Measurements from ENCODE around the gene MICALL1. TPM values are rescaled to one million over a fixed set of nuclear protein-coding genes. Genes with fewer than 3 reads are reported as not detected.
"Not testable (repeated sequence)": the region's sequence is repeated elsewhere in the genome, so short reads cannot be mapped to it uniquely, and the experiment has no call there.

The MICALL1 gene
- total RNA-seq, 1 donor from 2014 or later, result 5.0 TPM

GRCh38 chr22:37972527-37972926 is 66.4 kb downstream of the MICALL1 start:
- no peaks in the 10 kb centered on the region for H3K9me3 Mint-ChIP-seq
- Histone ChIP-seq H3K27me3 (no peaks in the 10 kb centered on the region), H3K36me3 (no peaks in the 10 kb centered on the region), H3K9me3 (ENCODE audit: low read depth) (no peaks in the 10 kb centered on the region), H3K4me1 (peaks cover 33% of the 10 kb centered on the region), H4K20me1 (ENCODE audit: low read depth) (no peaks in the 10 kb centered on the region), H3K4me2 (no peak overlapping the region), H3K4me3 (no peak overlapping the region), H3K79me2 (ENCODE audit: low read depth) (no peaks in the 10 kb centered on the region), H3K9ac (no peak overlapping the region), H3K27ac (no peak overlapping the region), H2AFZ (replicated peaks) (no peak overlapping the region), H3F3A (ENCODE audit: low read depth) (peaks cover 40% of the 10 kb centered on the region)
- H3K27ac Mint-ChIP-seq, result no peak overlapping the region
- H3K27me3 Mint-ChIP-seq (ENCODE audit: insufficient read depth, low read depth), result peaks cover 2% of the 10 kb centered on the region
- no peak for TF ChIP-seq EZH2 (IDR thresholded peaks at IDR 0.05)
- no peak for TF ChIP-seq EZH2phosphoT487 (IDR thresholded peaks at IDR 0.05)
- TF ChIP-seq, protein P1, sequence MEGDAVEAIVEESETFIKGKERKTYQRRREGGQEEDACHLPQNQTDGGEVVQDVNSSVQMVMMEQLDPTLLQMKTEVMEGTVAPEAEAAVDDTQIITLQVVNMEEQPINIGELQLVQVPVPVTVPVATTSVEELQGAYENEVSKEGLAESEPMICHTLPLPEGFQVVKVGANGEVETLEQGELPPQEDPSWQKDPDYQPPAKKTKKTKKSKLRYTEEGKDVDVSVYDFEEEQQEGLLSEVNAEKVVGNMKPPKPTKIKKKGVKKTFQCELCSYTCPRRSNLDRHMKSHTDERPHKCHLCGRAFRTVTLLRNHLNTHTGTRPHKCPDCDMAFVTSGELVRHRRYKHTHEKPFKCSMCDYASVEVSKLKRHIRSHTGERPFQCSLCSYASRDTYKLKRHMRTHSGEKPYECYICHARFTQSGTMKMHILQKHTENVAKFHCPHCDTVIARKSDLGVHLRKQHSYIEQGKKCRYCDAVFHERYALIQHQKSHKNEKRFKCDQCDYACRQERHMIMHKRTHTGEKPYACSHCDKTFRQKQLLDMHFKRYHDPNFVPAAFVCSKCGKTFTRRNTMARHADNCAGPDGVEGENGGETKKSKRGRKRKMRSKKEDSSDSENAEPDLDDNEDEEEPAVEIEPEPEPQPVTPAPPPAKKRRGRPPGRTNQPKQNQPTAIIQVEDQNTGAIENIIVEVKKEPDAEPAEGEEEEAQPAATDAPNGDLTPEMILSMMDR (IDR thresholded peaks at IDR 0.05), result no peak
- peaks cover 13% of the 10 kb centered on the region for H3K36me3 Mint-ChIP-seq
- no peak overlapping the region for H3K4me3 Mint-ChIP-seq
- H3K4me1 Mint-ChIP-seq, result peaks cover 27% of the 10 kb centered on the region
- no peak for DNase-seq (ENCODE audit: low spot score)

- H3K27ac Mint-ChIP-seq, result no peak overlapping the region
- no peak overlapping the region for H3K4me3 Mint-ChIP-seq
- no peaks in the 10 kb centered on the region for H3K36me3 ChIP-seq
- H3F3A ChIP-seq (ENCODE audit: low read depth), result peaks cover 32% of the 10 kb centered on the region
- no peaks in the 10 kb centered on the region for H3K9me3 ChIP-seq (ENCODE audit: low read depth)
- H3K4me3 ChIP-seq, result no peak overlapping the region
- H3K27me3 Mint-ChIP-seq (ENCODE audit: insufficient read depth, low read depth), result peaks cover 2% of the 10 kb centered on the region
- H2AFZ ChIP-seq (replicated peaks), result no peak overlapping the region
- H3K27me3 ChIP-seq, result no peaks in the 10 kb centered on the region
- H3K4me2 ChIP-seq, result no peak overlapping the region
- no peak for DNase-seq (ENCODE audit: low spot score)
- H3K27ac ChIP-seq, result no peak overlapping the region
- H3K4me1 Mint-ChIP-seq, result peaks cover 18% of the 10 kb centered on the region
- peaks cover 23% of the 10 kb centered on the region for H3K4me1 ChIP-seq
- H3K36me3 Mint-ChIP-seq, result peaks cover 9% of the 10 kb centered on the region
- TF ChIP-seq EZH2phosphoT487 (IDR thresholded peaks at IDR 0.05), result no peak
- TF ChIP-seq, protein P1 (IDR thresholded peaks at IDR 0.05), result no peak
- TF ChIP-seq EZH2 (IDR thresholded peaks at IDR 0.05), result no peak
- no peak overlapping the region for H3K9ac ChIP-seq
- H3K79me2 ChIP-seq (ENCODE audit: low read depth), result no peaks in the 10 kb centered on the region
- no peaks in the 10 kb centered on the region for H3K9me3 Mint-ChIP-seq
- no peaks in the 10 kb centered on the region for H4K20me1 ChIP-seq (ENCODE audit: low read depth)
Observed at GRCh38 chr22:37973271-37974170, 67.4 kb downstream of the MICALL1 start.

DNA sequence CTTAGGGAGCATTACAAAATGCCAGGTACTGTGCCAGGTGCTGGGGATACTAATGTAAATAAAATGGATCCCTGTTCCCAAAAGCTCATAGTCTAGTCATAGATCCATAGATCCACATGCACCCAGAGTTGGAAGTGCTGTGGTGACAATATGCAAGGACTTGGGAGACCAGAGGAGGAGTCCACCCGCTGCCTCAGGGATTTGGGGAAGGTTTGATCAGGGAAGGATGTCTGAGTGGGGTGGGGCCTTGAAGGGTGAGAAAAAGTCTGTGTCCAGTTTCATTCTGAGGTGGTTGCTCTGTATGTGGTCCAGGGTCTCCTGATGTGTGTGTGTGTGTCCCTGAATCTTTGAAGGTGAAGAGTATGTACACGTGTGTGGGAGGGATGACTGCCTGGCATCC is 69.1 kb downstream of the MICALL1 start:
- Histone ChIP-seq H2AFZ (replicated peaks) (no peak overlapping the region), H3K27ac (no peak overlapping the region)
- TF ChIP-seq, protein P1 (IDR thresholded peaks at IDR 0.05), result no peak
- TF ChIP-seq EZH2 (IDR thresholded peaks at IDR 0.05), result no peak
- no peak for TF ChIP-seq EZH2phosphoT487 (IDR thresholded peaks at IDR 0.05)

DNA sequence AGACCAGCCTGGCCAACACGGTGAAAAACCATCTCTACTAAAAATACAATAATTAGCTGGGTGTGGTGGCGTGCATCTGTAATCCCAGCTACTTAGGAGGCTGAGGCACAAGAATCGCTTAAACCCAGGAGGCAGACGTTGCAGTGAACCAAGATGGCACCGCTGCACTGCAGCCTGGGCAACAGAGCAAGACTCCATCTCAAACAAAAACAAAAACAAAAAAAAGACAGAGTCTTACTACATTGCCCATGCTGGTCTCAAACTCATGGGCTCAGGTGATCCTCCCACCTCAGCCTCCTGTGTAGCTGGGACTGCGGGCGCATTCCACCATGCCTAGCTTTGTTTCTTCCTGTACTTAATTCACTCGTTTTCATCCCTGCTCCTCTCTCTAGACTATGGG is 69.9 kb downstream of the MICALL1 start:
- H3K9me3 ChIP-seq (ENCODE audit: low read depth); H3K4me3 ChIP-seq; H3K9ac ChIP-seq; H3K36me3 ChIP-seq; DNase-seq (ENCODE audit: low spot score); H3K9me3 Mint-ChIP-seq; H4K20me1 ChIP-seq (ENCODE audit: low read depth); H3K27me3 Mint-ChIP-seq (ENCODE audit: insufficient read depth, low read depth); H3K27ac Mint-ChIP-seq; H3K36me3 Mint-ChIP-seq; H3K4me3 Mint-ChIP-seq; H3K79me2 ChIP-seq (ENCODE audit: low read depth); H2AFZ ChIP-seq (replicated peaks); H3K27ac ChIP-seq; H3K27me3 ChIP-seq; H3K4me2 ChIP-seq: not testable (repeated sequence)
- peaks cover 30% of the 10 kb centered on the region for H3K4me1 ChIP-seq
- peaks cover 20% of the 10 kb centered on the region for H3K4me1 Mint-ChIP-seq
- H3F3A ChIP-seq (ENCODE audit: low read depth), result peaks cover 13% of the 10 kb centered on the region

More for the DNA sequence above, 69.1 kb downstream of the MICALL1 start:
- no peaks in the 10 kb centered on the region for H3K36me3 ChIP-seq
- no peak overlapping the region for H3K4me2 ChIP-seq
- no peak overlapping the region for H3K4me3 ChIP-seq
- H3K4me3 Mint-ChIP-seq, result no peak overlapping the region
- H3K9me3 Mint-ChIP-seq, result no peaks in the 10 kb centered on the region
- H3K9me3 ChIP-seq (ENCODE audit: low read depth), result no peaks in the 10 kb centered on the region
- H3K27me3 ChIP-seq, result no peaks in the 10 kb centered on the region
- peaks cover 2% of the 10 kb centered on the region for H3K36me3 Mint-ChIP-seq
- H3K79me2 ChIP-seq (ENCODE audit: low read depth), result no peaks in the 10 kb centered on the region
- peaks cover 22% of the 10 kb centered on the region for H3K4me1 Mint-ChIP-seq
- H3K27me3 Mint-ChIP-seq (ENCODE audit: insufficient read depth, low read depth), result peaks cover 2% of the 10 kb centered on the region
- H3F3A ChIP-seq (ENCODE audit: low read depth), result peaks cover 19% of the 10 kb centered on the region
- H4K20me1 ChIP-seq (ENCODE audit: low read depth), result peaks cover 6% of the 10 kb centered on the region
- no peak overlapping the region for H3K27ac Mint-ChIP-seq
- no peak for DNase-seq (ENCODE audit: low spot score)
- no peak overlapping the region for H3K9ac ChIP-seq
- H3K4me1 ChIP-seq, result peaks cover 26% of the 10 kb centered on the region
